ENCODE data around the gene SYNC. TPM values are rescaled to one million over a fixed set of nuclear protein-coding genes. Genes with fewer than 3 reads are reported as not detected.
"Not testable (repeated sequence)": the region's sequence is repeated elsewhere in the genome, so short reads cannot be mapped to it uniquely, and the experiment has no call there.

The SYNC gene
- total RNA-seq, 1 donor from 2014 or later = 10.3 TPM

- no peak for DNase-seq (ENCODE audit: low read depth)
- no peak overlapping the region for H3K4me3 ChIP-seq (ENCODE audit: low read depth, low read length)
- no peak for TF ChIP-seq CTCF (conservative IDR thresholded peaks at IDR 0.05; ENCODE audit: low read depth, low read length)
Observed at GRCh38 chr1:32639489-32640075, 63.0 kb downstream of the SYNC start.

DNA sequence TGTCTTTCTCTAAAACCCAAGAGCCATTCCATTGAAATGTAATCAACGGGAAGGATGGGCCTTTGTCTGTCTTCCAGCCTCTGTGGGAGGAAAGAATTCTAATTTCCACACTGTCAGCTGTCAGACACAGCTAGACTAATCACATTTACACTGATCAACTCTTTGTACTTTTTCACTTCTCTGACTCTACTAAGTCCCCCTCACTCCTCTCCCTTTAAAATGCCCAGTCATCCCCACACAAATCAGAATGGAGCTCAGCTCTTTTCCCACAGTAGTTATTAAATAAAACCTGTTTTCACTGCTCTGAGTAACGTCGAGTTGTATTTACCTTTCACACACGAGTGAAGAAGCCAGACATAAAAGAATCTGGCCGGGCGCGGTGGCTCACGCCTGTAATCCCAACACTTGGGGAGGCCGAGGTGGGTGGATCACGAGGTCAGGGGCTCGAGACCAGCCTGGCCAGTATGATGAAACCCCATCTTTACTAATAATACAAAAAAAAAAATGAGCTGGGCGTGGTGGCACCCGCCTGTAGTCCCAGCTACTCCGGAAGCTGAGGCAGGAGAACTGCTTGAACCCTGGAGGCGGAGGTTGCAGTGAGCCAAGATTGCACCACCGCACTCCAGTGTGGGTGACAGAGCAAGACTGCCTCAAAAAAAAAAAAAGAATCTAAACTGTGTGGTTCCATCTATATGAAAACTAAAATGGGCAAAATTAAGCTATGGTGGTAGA lies 65.5 kb downstream of the SYNC start:
- no peak overlapping the region for H3K4me3 ChIP-seq (ENCODE audit: low read depth, low read length)
- no peak for DNase-seq (ENCODE audit: low read depth)
- no peak for TF ChIP-seq CTCF (conservative IDR thresholded peaks at IDR 0.05; ENCODE audit: low read depth, low read length)

DNA sequence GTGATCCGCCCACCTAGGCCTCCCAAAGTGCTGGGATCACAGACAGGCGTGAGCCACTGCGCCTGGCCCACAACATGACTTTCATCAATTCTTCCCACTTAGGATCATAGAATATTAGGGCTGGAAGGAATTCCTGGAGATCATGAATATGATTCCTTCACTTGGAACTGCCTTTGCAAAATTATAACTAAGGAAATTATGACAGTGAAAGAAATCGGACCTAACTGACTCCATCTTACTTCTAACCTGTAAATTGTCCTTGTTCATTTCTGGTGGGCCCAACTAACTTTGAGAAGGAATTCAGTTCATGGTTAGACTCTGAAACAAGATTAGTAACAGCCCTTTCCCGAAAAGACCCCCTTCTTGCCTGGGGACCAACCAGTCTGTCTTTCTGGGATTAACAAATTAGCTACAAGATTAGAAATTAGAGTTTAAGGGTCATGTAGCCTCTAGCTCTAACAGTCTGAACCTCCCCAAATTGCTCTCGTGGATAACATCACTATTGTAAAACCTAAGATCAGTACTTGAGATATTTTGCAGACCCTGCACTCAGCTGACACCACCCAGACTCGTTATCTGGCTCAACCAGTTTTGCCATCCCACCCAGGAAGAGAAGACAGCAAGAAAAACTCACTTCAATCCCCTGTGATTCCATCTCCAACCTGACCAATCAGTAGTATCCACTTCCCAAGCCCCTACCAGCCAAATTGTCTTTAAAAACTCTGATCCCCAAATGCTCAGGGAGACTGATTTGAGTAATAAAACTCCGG lies 66.9 kb downstream of the SYNC start:
- TF ChIP-seq CTCF (conservative IDR thresholded peaks at IDR 0.05; ENCODE audit: low read depth, low read length) = no peak
- DNase-seq (ENCODE audit: low read depth) = no peak
- no peak overlapping the region for H3K4me3 ChIP-seq (ENCODE audit: low read depth, low read length)

- DNase-seq (ENCODE audit: low read depth) = no peak
- no peak overlapping the region for H3K4me3 ChIP-seq (ENCODE audit: low read depth, low read length)
- TF ChIP-seq CTCF (conservative IDR thresholded peaks at IDR 0.05; ENCODE audit: low read depth, low read length) = no peak
Observed at GRCh38 chr1:32632829-32633228, 69.7 kb downstream of the SYNC start.

- not testable (repeated sequence) for DNase-seq (ENCODE audit: low read depth); H3K4me3 ChIP-seq (ENCODE audit: low read depth, low read length)
Observed at GRCh38 chr1:32630173-32630572, 72.4 kb downstream of the SYNC start.

Other genes starting within 250 kb of the SYNC start
- 0.07 and 0.23 TPM in 2 replicates for gene ZBTB8B, start 237.7 kb downstream of the SYNC start, total RNA-seq
- gene ZBTB8A, start 163.3 kb downstream of the SYNC start, total RNA-seq = 3.2 and 4.4 TPM in 2 replicates
- 31.3 and 53.1 TPM in 2 replicates for gene ZBTB8OS, start 52.2 kb downstream of the SYNC start, total RNA-seq
- gene RBBP4, start 51.6 kb downstream of the SYNC start, total RNA-seq = 175 and 246 TPM in 2 replicates
- gene YARS1, start 114.6 kb upstream of the SYNC start, total RNA-seq = 90.9 and 169 TPM in 2 replicates
- 14.3 and 26.6 TPM in 2 replicates for gene S100PBP, start 114.9 kb upstream of the SYNC start, total RNA-seq
- gene FNDC5, start 168.1 kb upstream of the SYNC start, total RNA-seq = not detected in 2 replicates
- gene HPCA, start 183.7 kb upstream of the SYNC start, total RNA-seq = 0.14 TPM in 1 of 2 replicates, not detected in the other
- gene TMEM54, start 198.6 kb upstream of the SYNC start, total RNA-seq = 119 and 131 TPM in 2 replicates

Data from epithelial cell of proximal tubule (primary cell).